Stimulated activated CD8-positive, alpha-beta memory T cell treated with anti-CD3 and anti-CD28 coated beads, Interleukin-4, amount 100 ng/mL, for 4 hours (primary cell): Measurements from ENCODE around the gene CAPZA1.

Experiments used
- DNase-seq, 2 donors: peaks; one replicate each; pipeline ENCODE4 v3.0.0-alpha.2; 2020; ENCODE audit warnings: low read depth in 2 of 2, low spot score in 1 of 2

CAPZA1 gene

DNA sequence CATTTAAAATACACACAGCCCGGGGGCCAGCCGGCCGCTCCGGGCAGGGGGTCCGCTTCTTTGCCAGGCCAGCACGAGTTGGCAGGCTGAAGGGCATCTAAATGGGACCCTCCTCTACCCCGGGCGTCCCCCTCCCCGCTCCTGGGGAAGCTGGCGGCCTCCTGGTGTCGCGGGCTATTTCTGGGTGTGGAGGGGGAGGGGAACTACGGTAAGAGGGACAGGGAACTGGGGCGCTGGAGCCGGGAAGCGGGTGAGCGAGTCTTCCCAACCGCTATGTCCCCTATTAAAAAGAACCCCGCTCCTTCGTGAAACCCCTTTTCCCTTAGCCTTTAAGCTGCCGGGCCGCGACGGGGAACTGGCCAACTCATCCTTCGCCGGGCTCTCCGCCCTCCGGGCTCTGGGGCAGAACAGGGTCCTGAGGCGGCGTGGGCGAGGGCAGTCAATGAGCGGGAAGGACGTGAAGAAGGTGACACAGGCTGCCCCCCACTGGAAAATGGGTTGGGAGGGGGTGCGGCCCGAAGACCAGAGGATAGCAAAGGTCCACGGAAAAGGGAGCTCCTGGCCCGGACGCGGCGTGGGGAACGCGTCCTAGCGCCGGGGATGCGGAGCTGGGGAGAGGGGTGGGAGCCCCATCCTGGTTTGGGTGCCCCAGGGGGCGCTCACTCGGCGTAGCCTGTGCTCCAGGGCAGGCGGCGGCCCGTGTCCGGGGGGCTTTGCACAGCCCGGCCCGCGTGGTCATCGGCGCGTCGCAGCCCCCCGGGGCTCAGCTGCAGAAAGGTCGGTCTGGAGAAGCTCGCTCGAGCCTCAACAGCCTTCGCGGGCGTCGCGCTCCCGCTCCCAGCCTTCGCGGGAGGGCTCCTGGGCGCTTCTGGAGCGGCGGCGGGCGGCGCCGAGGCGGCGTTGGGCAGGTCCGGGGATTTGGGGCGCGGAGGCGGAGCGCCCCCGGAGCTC lies 95.0 kb downstream of the CAPZA1 start:
- no peak for DNase-seq

DNA sequence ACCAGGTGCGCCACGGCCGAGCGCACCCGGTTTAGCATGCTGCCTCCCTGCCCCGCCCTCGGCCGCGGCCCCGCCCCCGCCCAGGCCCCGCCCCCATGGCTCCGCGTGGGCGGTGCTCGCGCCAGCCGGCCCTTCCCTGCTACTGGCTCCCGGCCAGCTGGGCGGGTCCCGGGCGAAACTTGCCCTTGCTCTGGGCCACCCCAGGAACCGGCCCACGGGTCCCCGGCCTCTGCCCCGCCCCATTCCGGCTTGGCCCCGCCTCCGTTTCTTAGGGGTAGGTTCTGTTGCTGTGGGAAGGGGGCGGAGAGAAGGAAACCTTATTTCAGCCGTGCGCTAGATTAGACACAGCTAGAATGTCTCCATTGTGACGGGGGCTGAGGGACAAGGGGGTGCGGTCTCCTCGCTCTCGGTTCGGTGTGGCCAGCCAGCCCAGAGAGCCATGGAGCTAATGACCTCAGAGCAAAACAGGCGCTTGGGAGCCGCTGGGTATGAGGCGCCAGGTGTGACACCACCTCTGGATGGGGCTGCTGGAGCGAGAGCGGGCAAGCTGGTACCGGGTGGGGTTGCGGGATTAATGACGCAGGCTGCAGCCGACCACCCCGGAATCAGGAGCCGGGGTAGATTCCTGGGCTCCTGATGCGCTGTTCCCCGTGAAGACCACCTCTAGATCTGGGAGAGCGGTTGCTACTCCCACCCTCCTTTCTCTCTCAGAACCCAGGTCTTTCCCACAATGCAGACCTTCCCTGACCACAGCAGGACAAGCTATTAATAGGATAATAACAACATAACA lies 95.8 kb downstream of the CAPZA1 start, which contains the start of gene PPM1J:
Gene PPM1J, minus strand, starts transcription at position 69 of the 790 bp plus-strand sequence. Its CDS starts 31 bp downstream, at position 38.
- DNase-seq: peak; percentile 94 to 95

DNA sequence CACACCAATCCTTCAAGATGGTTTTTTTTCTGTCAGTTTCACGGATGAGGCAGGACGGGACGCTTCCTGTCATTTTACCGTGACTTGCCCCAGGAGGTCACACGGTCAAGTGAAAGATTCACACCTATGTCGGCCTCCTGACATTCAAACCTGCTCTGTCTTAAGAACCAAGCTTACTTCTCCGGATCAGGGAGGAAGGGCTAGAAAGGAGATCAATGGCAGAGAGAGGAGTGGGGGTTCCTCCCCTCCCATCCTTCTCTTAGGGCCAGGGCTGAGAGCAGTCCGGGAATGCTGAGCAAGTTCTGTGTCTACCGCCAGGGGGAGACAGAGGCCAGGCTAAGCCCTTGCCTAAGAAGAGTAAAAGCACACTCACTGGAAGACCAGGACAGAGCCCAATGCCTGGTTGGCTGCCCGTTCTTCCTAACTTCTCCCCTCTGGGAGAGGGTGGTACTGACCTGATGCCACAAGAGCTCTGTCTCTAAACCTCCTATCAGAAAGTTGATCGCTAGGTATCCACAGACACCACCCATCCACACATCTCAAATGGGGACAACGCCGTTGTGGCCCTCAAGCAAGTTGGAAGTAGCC lies 96.6 kb downstream of the CAPZA1 start:
- peak; percentile 62 to 68 for DNase-seq

DNA sequence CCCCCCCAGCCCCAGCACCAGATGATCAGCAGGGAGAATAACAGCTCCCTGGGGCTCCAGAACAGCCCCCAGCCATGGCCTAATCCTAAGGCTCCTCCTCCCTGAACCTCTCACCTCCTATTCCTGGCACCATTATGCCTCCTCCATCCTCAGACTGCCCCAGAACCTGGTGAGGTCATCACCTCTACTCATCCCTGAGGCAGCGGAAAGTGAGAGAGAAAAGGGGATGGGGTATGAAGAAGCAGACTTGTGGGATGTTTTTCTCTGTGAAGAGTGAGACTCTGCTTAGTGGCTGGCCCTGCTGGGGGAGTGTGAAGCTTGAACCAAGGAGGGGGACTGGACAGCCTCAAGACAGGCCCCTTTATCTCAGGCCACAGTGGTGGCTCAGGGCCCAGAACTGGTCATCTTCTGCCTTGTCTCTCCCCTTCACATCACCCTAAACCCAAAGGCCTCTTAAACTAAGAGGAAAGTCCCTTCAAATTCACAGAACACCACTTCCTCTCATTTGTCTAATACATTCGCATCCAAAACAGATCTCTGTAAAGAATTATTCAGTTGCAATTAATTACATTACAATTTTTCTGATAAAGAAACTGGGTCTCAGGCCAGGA lies 97.7 kb downstream of the CAPZA1 start:
- DNase-seq: no peak

DNA sequence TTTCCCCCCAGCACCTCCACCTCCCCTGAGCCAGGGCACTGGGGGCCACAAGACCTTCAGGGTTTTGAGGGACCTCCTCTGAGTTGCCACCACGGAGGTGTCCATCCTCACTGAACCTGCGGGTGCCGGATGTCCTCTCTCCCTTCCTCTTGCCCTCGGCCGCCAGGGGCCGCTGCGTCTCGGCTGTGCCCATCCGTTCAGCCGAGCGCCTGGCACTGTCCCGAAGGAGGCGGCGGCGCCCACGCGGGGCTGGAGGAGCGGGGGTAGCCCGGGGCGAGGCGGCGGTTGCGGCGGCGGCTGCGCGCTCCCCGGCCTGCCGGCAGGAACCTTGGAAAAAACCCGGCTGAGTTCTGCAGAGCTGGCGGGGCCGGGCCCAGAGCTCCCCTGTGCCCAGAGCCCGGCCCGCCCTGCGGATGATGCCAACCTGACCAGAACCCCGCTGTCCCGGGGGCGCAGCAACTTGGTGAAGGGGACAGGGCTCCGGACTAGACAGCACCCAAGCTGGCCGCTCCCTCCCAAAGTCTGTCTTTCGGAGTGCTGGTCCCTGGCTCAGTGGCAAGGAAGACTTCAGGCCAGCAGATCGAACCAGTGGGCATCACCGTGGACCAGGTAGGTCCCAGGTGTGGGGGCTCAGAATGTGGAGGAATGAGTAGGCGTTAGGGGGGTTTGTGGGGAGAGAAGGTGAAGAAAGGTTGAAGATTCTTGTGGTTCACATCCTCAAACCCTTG lies 99.2 kb downstream of the CAPZA1 start:
- DNase-seq: no peak

DNA sequence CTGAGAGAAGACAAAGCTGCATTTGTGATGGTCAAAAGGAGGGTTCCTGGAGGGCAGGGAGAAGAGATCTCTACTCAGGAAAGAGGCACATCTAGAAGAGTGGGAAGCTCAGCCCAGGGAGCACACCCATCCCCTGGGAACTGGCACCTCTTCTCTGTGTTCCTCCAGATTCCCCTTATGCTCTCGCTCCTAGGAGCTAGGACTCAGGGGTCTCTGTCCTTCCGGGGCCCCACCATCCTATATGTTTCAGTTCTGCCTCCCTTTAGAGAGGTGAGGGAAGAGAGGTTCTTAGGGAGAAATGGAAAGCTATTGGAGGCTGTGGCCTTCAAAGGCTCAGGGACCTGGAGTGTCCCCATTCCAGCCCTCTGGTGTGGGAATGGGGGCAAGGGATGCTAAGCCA lies 100.1 kb downstream of the CAPZA1 start:
- DNase-seq: no peak

DNA sequence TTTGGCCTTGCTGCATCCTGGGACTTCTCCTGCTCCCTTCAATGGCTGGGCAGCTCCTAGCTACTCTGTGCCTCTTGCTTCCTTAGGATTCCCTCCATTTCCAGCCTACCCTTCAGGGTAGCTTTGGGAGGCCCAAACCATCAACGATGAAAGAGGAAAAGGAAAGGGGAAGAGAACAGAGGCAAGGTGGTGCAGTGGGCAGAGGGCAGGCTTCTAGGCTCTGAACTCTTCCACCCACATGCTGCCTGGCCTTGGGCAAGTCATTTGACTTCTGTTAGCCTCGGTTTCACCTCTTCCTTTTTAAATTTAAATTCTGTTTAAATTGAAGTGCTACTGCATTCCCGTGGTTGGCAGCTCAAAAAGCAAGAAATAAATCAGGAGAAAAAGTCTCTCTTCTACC lies 101.2 kb downstream of the CAPZA1 start:
- DNase-seq: no peak
